ENCODE results near the gene FURIN.

DNA sequence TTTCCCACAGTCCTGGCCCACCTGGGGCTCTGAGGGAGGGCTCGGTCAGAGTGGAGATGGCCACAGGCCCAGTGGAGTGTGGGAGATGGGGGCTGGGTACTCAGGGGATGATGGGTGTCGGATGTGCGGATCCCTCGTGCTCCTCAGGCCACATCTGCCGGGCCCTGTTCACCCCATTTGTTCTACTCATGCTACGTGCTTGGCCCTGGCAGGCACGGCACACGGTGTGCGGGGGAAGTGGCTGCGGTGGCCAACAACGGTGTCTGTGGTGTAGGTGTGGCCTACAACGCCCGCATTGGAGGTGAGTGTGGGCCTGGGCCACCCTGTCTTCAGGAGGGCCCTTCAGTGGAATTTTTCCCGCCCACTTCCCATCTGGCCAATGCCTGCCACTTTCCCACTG, 8.9 kb downstream of the FURIN start:
- TF ChIP-seq, protein P1, sequence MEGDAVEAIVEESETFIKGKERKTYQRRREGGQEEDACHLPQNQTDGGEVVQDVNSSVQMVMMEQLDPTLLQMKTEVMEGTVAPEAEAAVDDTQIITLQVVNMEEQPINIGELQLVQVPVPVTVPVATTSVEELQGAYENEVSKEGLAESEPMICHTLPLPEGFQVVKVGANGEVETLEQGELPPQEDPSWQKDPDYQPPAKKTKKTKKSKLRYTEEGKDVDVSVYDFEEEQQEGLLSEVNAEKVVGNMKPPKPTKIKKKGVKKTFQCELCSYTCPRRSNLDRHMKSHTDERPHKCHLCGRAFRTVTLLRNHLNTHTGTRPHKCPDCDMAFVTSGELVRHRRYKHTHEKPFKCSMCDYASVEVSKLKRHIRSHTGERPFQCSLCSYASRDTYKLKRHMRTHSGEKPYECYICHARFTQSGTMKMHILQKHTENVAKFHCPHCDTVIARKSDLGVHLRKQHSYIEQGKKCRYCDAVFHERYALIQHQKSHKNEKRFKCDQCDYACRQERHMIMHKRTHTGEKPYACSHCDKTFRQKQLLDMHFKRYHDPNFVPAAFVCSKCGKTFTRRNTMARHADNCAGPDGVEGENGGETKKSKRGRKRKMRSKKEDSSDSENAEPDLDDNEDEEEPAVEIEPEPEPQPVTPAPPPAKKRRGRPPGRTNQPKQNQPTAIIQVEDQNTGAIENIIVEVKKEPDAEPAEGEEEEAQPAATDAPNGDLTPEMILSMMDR (conservative IDR thresholded peaks at IDR 0.05 in 1 of 2, IDR thresholded peaks at IDR 0.05 in 1 of 2; ENCODE audit: low read depth in 1 of 2, low read length in 2 of 2) = no peak
- no peak for TF ChIP-seq EZH2 (IDR thresholded peaks at IDR 0.05; ENCODE audit: low read length, missing control alignments)

All from fibroblast of lung (primary cell).